Measurements from ENCODE around the gene SLC22A15. TPM values are rescaled to one million over a fixed set of nuclear protein-coding genes. Genes with fewer than 3 reads are reported as not detected.

The SLC22A15 gene
- total RNA-seq, 1 donor from 2014 or later = 9.8 TPM

- Mint-ChIP-seq H3K27me3 (ENCODE audit: low read depth) (no peaks in the 10 kb centered on the region), H3K9me3 (ENCODE audit: low read depth) (no peaks in the 10 kb centered on the region), H3K36me3 (ENCODE audit: low read depth) (peaks cover 15% of the 10 kb centered on the region), H3K27ac (ENCODE audit: unreplicated experiment) (no peak overlapping the region), H3K4me1 (ENCODE audit: low read depth) (peaks cover 9% of the 10 kb centered on the region), H3K4me3 (ENCODE audit: unreplicated experiment) (no peak overlapping the region)
- DNase-seq (ENCODE audit: low spot score) = no peak
- TF ChIP-seq CTCF (IDR thresholded peaks at IDR 0.05) = no peak
Observed at GRCh38 chr1:116018007-116018406, 41.7 kb downstream of the SLC22A15 start.

- H3K36me3 Mint-ChIP-seq (ENCODE audit: low read depth) = peaks cover 19% of the 10 kb centered on the region
- TF ChIP-seq CTCF (IDR thresholded peaks at IDR 0.05) = no peak
- H3K4me1 Mint-ChIP-seq (ENCODE audit: low read depth) = peaks cover 9% of the 10 kb centered on the region
- no peak overlapping the region for H3K4me3 Mint-ChIP-seq (ENCODE audit: unreplicated experiment)
- H3K27me3 Mint-ChIP-seq (ENCODE audit: low read depth) = no peaks in the 10 kb centered on the region
- no peaks in the 10 kb centered on the region for H3K9me3 Mint-ChIP-seq (ENCODE audit: low read depth)
- no peak for DNase-seq (ENCODE audit: low spot score)
- no peak overlapping the region for H3K27ac Mint-ChIP-seq (ENCODE audit: unreplicated experiment)
Observed at GRCh38 chr1:116019653-116020253, 43.4 kb downstream of the SLC22A15 start.

- Mint-ChIP-seq H3K9me3 (ENCODE audit: low read depth) (no peaks in the 10 kb centered on the region), H3K4me3 (ENCODE audit: unreplicated experiment) (no peak overlapping the region), H3K36me3 (ENCODE audit: low read depth) (peaks cover 19% of the 10 kb centered on the region), H3K4me1 (ENCODE audit: low read depth) (peaks cover 5% of the 10 kb centered on the region), H3K27me3 (ENCODE audit: low read depth) (no peaks in the 10 kb centered on the region), H3K27ac (ENCODE audit: unreplicated experiment) (no peak overlapping the region)
- peak; percentile 82 for TF ChIP-seq CTCF (IDR thresholded peaks at IDR 0.05)
- no peak for DNase-seq (ENCODE audit: low spot score)
Observed at GRCh38 chr1:116020668-116021272, 44.5 kb downstream of the SLC22A15 start.

GRCh38 chr1:116024626-116025025 lies 48.3 kb downstream of the SLC22A15 start:
- no peak overlapping the region for H3K4me3 Mint-ChIP-seq (ENCODE audit: unreplicated experiment)
- DNase-seq (ENCODE audit: low spot score) = no peak
- no peaks in the 10 kb centered on the region for H3K9me3 Mint-ChIP-seq (ENCODE audit: low read depth)
- peaks cover 2% of the 10 kb centered on the region for H3K4me1 Mint-ChIP-seq (ENCODE audit: low read depth)
- no peaks in the 10 kb centered on the region for H3K27me3 Mint-ChIP-seq (ENCODE audit: low read depth)
- TF ChIP-seq CTCF (IDR thresholded peaks at IDR 0.05) = no peak
- H3K27ac Mint-ChIP-seq (ENCODE audit: unreplicated experiment) = no peak overlapping the region
- H3K36me3 Mint-ChIP-seq (ENCODE audit: low read depth) = peaks cover 20% of the 10 kb centered on the region

GRCh38 chr1:116026631-116027030 lies 50.3 kb downstream of the SLC22A15 start:
- no peaks in the 10 kb centered on the region for H3K4me1 Mint-ChIP-seq (ENCODE audit: low read depth)
- TF ChIP-seq CTCF (IDR thresholded peaks at IDR 0.05) = no peak
- H3K4me3 Mint-ChIP-seq (ENCODE audit: unreplicated experiment) = no peak overlapping the region
- H3K27me3 Mint-ChIP-seq (ENCODE audit: low read depth) = no peaks in the 10 kb centered on the region
- H3K9me3 Mint-ChIP-seq (ENCODE audit: low read depth) = no peaks in the 10 kb centered on the region
- H3K27ac Mint-ChIP-seq (ENCODE audit: unreplicated experiment) = no peak overlapping the region
- H3K36me3 Mint-ChIP-seq (ENCODE audit: low read depth) = peaks cover 23% of the 10 kb centered on the region
- no peak for DNase-seq (ENCODE audit: low spot score)

All from chondrocyte (in vitro differentiated cells).